Measurements from ENCODE around the gene PODN. TPM values are rescaled to one million over a fixed set of nuclear protein-coding genes. Genes with fewer than 3 reads are reported as not detected.

PODN gene
- total RNA-seq, 1 donor: 52.8 TPM

GRCh38 chr1:53130598-53130877 lies 68.5 kb downstream of the PODN start:
- Histone ChIP-seq H3K9me3 (ENCODE audit: low read depth, low read length) (no peaks in the 10 kb centered on the region), H3K79me2 (ENCODE audit: insufficient read depth, low read length) (no peaks in the 10 kb centered on the region), H3K36me3 (ENCODE audit: insufficient read depth, low read length) (no peaks in the 10 kb centered on the region), H3K4me3 (ENCODE audit: insufficient read depth, low read length) (no peak overlapping the region), H2AFZ (ENCODE audit: low read length) (no peak overlapping the region), H3K27ac (ENCODE audit: low read depth, low read length) (no peak overlapping the region), H3K4me2 (ENCODE audit: insufficient read depth, low read length) (no peak overlapping the region), H4K20me1 (ENCODE audit: insufficient read depth, low read length) (no peaks in the 10 kb centered on the region), H3K4me1 (ENCODE audit: insufficient read depth, low read length) (peaks cover 7% of the 10 kb centered on the region), H3K27me3 (ENCODE audit: insufficient read depth, low read length) (no peaks in the 10 kb centered on the region)
- no peak for DNase-seq (ENCODE audit: insufficient read length, low spot score, missing footprints)
- TF ChIP-seq CTCF (IDR thresholded peaks at IDR 0.05; ENCODE audit: extremely low read depth, low read depth, low read length): no peak

DNA sequence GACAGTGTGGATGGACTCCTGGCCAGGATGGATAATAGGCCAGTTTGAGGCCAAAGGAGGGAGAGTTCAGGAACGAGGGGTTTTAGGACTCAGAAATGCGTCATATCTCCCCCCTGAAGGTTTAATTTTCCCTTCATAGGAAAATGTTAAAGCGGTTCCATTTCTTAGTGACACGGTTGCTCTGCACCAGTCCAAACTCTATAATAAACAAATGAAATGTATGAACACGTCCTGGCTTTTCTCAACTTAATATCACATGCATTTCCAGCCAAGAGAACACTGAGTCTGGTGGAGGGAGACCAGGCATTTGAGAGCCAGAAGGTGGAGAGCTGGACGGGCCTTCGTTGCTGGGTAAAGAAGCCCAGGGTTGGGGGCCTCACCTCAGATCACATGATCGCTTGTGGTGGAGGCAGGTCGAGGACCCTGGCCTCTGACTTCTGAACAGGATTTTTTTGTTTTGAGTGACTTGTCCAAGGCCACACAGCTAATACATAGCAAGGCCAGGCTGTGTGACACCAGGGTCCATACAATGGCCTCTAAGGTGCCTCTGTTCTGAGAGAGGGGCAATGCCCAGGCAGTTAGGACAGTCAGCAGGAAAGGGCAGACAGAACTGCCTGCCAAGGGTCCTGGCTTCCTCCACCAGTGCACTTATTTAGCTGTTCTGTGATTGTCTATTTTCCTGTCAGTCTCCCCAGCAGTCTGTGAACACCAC lies 69.0 kb downstream of the PODN start:
- H3K27ac ChIP-seq (ENCODE audit: low read depth, low read length): no peak overlapping the region
- peaks cover 8% of the 10 kb centered on the region for H3K4me1 ChIP-seq (ENCODE audit: insufficient read depth, low read length)
- no peaks in the 10 kb centered on the region for H3K79me2 ChIP-seq (ENCODE audit: insufficient read depth, low read length)
- no peaks in the 10 kb centered on the region for H3K36me3 ChIP-seq (ENCODE audit: insufficient read depth, low read length)
- no peaks in the 10 kb centered on the region for H3K9me3 ChIP-seq (ENCODE audit: low read depth, low read length)
- no peak overlapping the region for H3K4me3 ChIP-seq (ENCODE audit: insufficient read depth, low read length)
- DNase-seq (ENCODE audit: insufficient read length, low spot score, missing footprints): no peak
- no peaks in the 10 kb centered on the region for H3K27me3 ChIP-seq (ENCODE audit: insufficient read depth, low read length)
- H4K20me1 ChIP-seq (ENCODE audit: insufficient read depth, low read length): no peaks in the 10 kb centered on the region
- no peak overlapping the region for H3K4me2 ChIP-seq (ENCODE audit: insufficient read depth, low read length)
- no peak for TF ChIP-seq CTCF (IDR thresholded peaks at IDR 0.05; ENCODE audit: extremely low read depth, low read depth, low read length)
- H2AFZ ChIP-seq (ENCODE audit: low read length): no peak overlapping the region

GRCh38 chr1:53131590-53131938 lies 69.6 kb downstream of the PODN start:
- no peak overlapping the region for H2AFZ ChIP-seq (ENCODE audit: low read length)
- H3K79me2 ChIP-seq (ENCODE audit: insufficient read depth, low read length): no peaks in the 10 kb centered on the region
- no peak overlapping the region for H3K27ac ChIP-seq (ENCODE audit: low read depth, low read length)
- H3K4me3 ChIP-seq (ENCODE audit: insufficient read depth, low read length): no peak overlapping the region
- no peaks in the 10 kb centered on the region for H4K20me1 ChIP-seq (ENCODE audit: insufficient read depth, low read length)
- no peaks in the 10 kb centered on the region for H3K36me3 ChIP-seq (ENCODE audit: insufficient read depth, low read length)
- H3K27me3 ChIP-seq (ENCODE audit: insufficient read depth, low read length): no peaks in the 10 kb centered on the region
- no peak overlapping the region for H3K4me2 ChIP-seq (ENCODE audit: insufficient read depth, low read length)
- DNase-seq (ENCODE audit: insufficient read length, low spot score, missing footprints): no peak
- H3K9me3 ChIP-seq (ENCODE audit: low read depth, low read length): no peaks in the 10 kb centered on the region
- TF ChIP-seq CTCF (IDR thresholded peaks at IDR 0.05; ENCODE audit: extremely low read depth, low read depth, low read length): no peak
- peaks cover 8% of the 10 kb centered on the region for H3K4me1 ChIP-seq (ENCODE audit: insufficient read depth, low read length)

GRCh38 chr1:53132176-53132575 lies 70.2 kb downstream of the PODN start:
- no peaks in the 10 kb centered on the region for H3K27me3 ChIP-seq (ENCODE audit: insufficient read depth, low read length)
- H3K4me3 ChIP-seq (ENCODE audit: insufficient read depth, low read length): no peak overlapping the region
- H3K4me2 ChIP-seq (ENCODE audit: insufficient read depth, low read length): no peak overlapping the region
- H3K4me1 ChIP-seq (ENCODE audit: insufficient read depth, low read length): peaks cover 8% of the 10 kb centered on the region
- no peak overlapping the region for H3K27ac ChIP-seq (ENCODE audit: low read depth, low read length)
- H3K36me3 ChIP-seq (ENCODE audit: insufficient read depth, low read length): no peaks in the 10 kb centered on the region
- DNase-seq (ENCODE audit: insufficient read length, low spot score, missing footprints): no peak
- no peak overlapping the region for H2AFZ ChIP-seq (ENCODE audit: low read length)
- no peaks in the 10 kb centered on the region for H3K9me3 ChIP-seq (ENCODE audit: low read depth, low read length)
- TF ChIP-seq CTCF (IDR thresholded peaks at IDR 0.05; ENCODE audit: extremely low read depth, low read depth, low read length): no peak
- no peaks in the 10 kb centered on the region for H4K20me1 ChIP-seq (ENCODE audit: insufficient read depth, low read length)
- no peaks in the 10 kb centered on the region for H3K79me2 ChIP-seq (ENCODE audit: insufficient read depth, low read length)

All from osteoblast (primary cell).